SH-SY5Y (cell line): ENCODE measurements around the gene BBS9.

ENCODE experiments used
- GATA2 ChIP-seq: IDR thresholded peaks from 2 replicates; pipeline ENCODE4 v1.6.1; 2011; ENCODE audit warnings: mild to moderate bottlenecking, low read depth, low read length
- GATA3 ChIP-seq: IDR thresholded peaks from 2 replicates; pipeline ENCODE4 v1.6.1; 2011; ENCODE audit warnings: low read depth, mild to moderate bottlenecking, low read length, moderate library complexity

- TF ChIP-seq GATA2, result no peak
- no peak for TF ChIP-seq GATA3
Measured at GRCh38 chr7:33109758-33110238, 19.6 kb upstream of the BBS9 start.
